ENCODE measurements around the gene ATP11C.

- TF ChIP-seq FOXP1 (CRISPR knock-in tag; IDR thresholded peaks at IDR 0.05; ENCODE audit: borderline replicate concordance): no peak
- TF ChIP-seq ZNF138 (CRISPR knock-in tag; conservative IDR thresholded peaks at IDR 0.05): no peak
- no peak for TF ChIP-seq CTCF (IDR thresholded peaks at IDR 0.05)
- no peak for TF ChIP-seq IRF1 (CRISPR knock-in tag; IDR thresholded peaks at IDR 0.05)
- no peak for TF ChIP-seq ATF3 (CRISPR knock-in tag; conservative IDR thresholded peaks at IDR 0.05)
- TF ChIP-seq FOXP4 (CRISPR knock-in tag; IDR thresholded peaks at IDR 0.05): no peak
These were observed 240.4 kb downstream of the ATP11C start for GRCh38 chrX:139692506-139692849.

All from WTC11 (cell line).